IPS-15b (cell line): Measurements from ENCODE around the gene USP24.

Experiments used
- H3K27me3 ChIP-seq: one replicate; pipeline ENCODE4 v1.6.1; 2013; ENCODE audit warnings: low read length; ENCODE audit not compliant: control insufficient read depth, insufficient read depth
- H3K36me3 ChIP-seq: one replicate; pipeline ENCODE4 v1.6.1; 2013; ENCODE audit warnings: low read length; ENCODE audit not compliant: control insufficient read depth, insufficient read depth
- H3K4me1 ChIP-seq: one replicate; pipeline ENCODE4 v1.6.1; 2013; ENCODE audit warnings: mild to moderate bottlenecking, low read length; ENCODE audit not compliant: control insufficient read depth, insufficient read depth
- H3K4me3 ChIP-seq: one replicate; pipeline ENCODE4 v1.5.1; 2013; ENCODE audit warnings: low read depth, low read length
- H3K9ac ChIP-seq: one replicate; pipeline ENCODE4 v1.6.1; 2013; ENCODE audit warnings: low read depth, mild to moderate bottlenecking, low read length
- H3K9me3 ChIP-seq: one replicate; pipeline ENCODE4 v1.6.1; 2013; ENCODE audit warnings: mild to moderate bottlenecking, low read length; ENCODE audit not compliant: control insufficient read depth, insufficient read depth

USP24 gene

GRCh38 chr1:55069280-55069679 is 145.9 kb downstream of the USP24 start:
- Histone ChIP-seq H3K4me1 (peaks cover 2% of the 10 kb centered on the region), H3K4me3 (no peak overlapping the region), H3K9ac (no peak overlapping the region), H3K27me3 (no peaks in the 10 kb centered on the region), H3K36me3 (peaks cover 6% of the 10 kb centered on the region), H3K9me3 (no peaks in the 10 kb centered on the region)

- Histone ChIP-seq H3K9me3 (no peaks in the 10 kb centered on the region), H3K36me3 (peaks cover 6% of the 10 kb centered on the region), H3K4me3 (no peak overlapping the region), H3K27me3 (no peaks in the 10 kb centered on the region), H3K4me1 (peaks cover 2% of the 10 kb centered on the region), H3K9ac (no peak overlapping the region)
These were observed 146.5 kb downstream of the USP24 start for GRCh38 chr1:55068638-55069037.

DNA sequence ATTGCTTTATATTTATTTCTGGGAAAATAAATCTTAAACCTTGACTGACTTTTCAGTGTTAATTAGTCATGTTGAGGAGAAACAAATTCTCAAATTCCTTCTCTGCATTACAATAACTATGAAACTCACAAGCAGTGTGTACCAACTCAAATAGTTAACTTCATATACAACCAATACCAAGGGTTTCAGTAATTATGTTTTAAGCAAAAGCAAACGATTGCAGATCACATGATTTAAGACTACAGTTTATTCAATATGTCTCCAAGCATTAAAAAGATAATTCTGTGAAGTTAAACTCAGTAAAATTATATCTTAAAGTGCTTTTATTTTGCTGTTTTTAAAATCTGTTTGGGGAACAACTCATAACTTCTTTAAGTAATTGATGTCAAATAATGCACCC is 147.2 kb downstream of the USP24 start:
- Histone ChIP-seq H3K9ac (no peak overlapping the region), H3K36me3 (peaks cover 6% of the 10 kb centered on the region), H3K4me1 (peaks cover 2% of the 10 kb centered on the region), H3K4me3 (no peak overlapping the region), H3K27me3 (no peaks in the 10 kb centered on the region), H3K9me3 (no peaks in the 10 kb centered on the region)

- H3K4me3 ChIP-seq: no peak overlapping the region
- H3K36me3 ChIP-seq: peaks cover 6% of the 10 kb centered on the region
- no peak overlapping the region for H3K9ac ChIP-seq
- H3K4me1 ChIP-seq: peaks cover 2% of the 10 kb centered on the region
- no peaks in the 10 kb centered on the region for H3K9me3 ChIP-seq
- no peaks in the 10 kb centered on the region for H3K27me3 ChIP-seq
These were observed 148.0 kb downstream of the USP24 start for GRCh38 chr1:55067022-55067778.

GRCh38 chr1:55065648-55066047 is 149.5 kb downstream of the USP24 start:
- H3K9me3 ChIP-seq: no peaks in the 10 kb centered on the region
- H3K4me3 ChIP-seq: no peak overlapping the region
- peaks cover 6% of the 10 kb centered on the region for H3K36me3 ChIP-seq
- H3K27me3 ChIP-seq: no peaks in the 10 kb centered on the region
- no peak overlapping the region for H3K9ac ChIP-seq
- H3K4me1 ChIP-seq: no peaks in the 10 kb centered on the region

GRCh38 chr1:55064861-55065263 is 150.3 kb downstream of the USP24 start:
- H3K36me3 ChIP-seq: peaks cover 10% of the 10 kb centered on the region
- H3K9ac ChIP-seq: no peak overlapping the region
- H3K4me3 ChIP-seq: no peak overlapping the region
- no peaks in the 10 kb centered on the region for H3K4me1 ChIP-seq
- no peaks in the 10 kb centered on the region for H3K27me3 ChIP-seq
- no peaks in the 10 kb centered on the region for H3K9me3 ChIP-seq

GRCh38 chr1:55064071-55064581 is 151.0 kb downstream of the USP24 start:
- no peak overlapping the region for H3K9ac ChIP-seq
- H3K4me3 ChIP-seq: no peak overlapping the region
- peaks cover 10% of the 10 kb centered on the region for H3K36me3 ChIP-seq
- H3K4me1 ChIP-seq: no peaks in the 10 kb centered on the region
- no peaks in the 10 kb centered on the region for H3K9me3 ChIP-seq
- no peaks in the 10 kb centered on the region for H3K27me3 ChIP-seq

DNA sequence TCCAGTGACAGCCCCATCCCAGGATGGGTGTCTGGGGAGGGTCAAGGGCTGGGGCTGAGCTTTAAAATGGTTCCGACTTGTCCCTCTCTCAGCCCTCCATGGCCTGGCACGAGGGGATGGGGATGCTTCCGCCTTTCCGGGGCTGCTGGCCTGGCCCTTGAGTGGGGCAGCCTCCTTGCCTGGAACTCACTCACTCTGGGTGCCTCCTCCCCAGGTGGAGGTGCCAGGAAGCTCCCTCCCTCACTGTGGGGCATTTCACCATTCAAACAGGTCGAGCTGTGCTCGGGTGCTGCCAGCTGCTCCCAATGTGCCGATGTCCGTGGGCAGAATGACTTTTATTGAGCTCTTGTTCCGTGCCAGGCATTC is 151.6 kb downstream of the USP24 start:
- Histone ChIP-seq H3K9me3 (no peaks in the 10 kb centered on the region), H3K27me3 (no peaks in the 10 kb centered on the region), H3K4me1 (no peaks in the 10 kb centered on the region), H3K4me3 (no peak overlapping the region), H3K36me3 (peaks cover 10% of the 10 kb centered on the region), H3K9ac (no peak overlapping the region)

GRCh38 chr1:55062801-55063576 is 152.2 kb downstream of the USP24 start:
- Histone ChIP-seq H3K9me3 (no peaks in the 10 kb centered on the region), H3K4me1 (no peaks in the 10 kb centered on the region), H3K9ac (no peak overlapping the region), H3K4me3 (no peak overlapping the region), H3K27me3 (no peaks in the 10 kb centered on the region), H3K36me3 (peaks cover 10% of the 10 kb centered on the region)

- no peak overlapping the region for H3K9ac ChIP-seq
- no peak overlapping the region for H3K4me3 ChIP-seq
- no peaks in the 10 kb centered on the region for H3K4me1 ChIP-seq
- H3K36me3 ChIP-seq: peaks cover 17% of the 10 kb centered on the region
- no peaks in the 10 kb centered on the region for H3K9me3 ChIP-seq
- no peaks in the 10 kb centered on the region for H3K27me3 ChIP-seq
These were observed 153.3 kb downstream of the USP24 start for GRCh38 chr1:55061706-55062321.

GRCh38 chr1:55061000-55061705 is 154.0 kb downstream of the USP24 start:
- H3K9me3 ChIP-seq: no peaks in the 10 kb centered on the region
- H3K9ac ChIP-seq: no peak overlapping the region
- no peak overlapping the region for H3K4me3 ChIP-seq
- peaks cover 20% of the 10 kb centered on the region for H3K36me3 ChIP-seq
- no peaks in the 10 kb centered on the region for H3K27me3 ChIP-seq
- H3K4me1 ChIP-seq: no peaks in the 10 kb centered on the region
